Type B pancreatic cell (in vitro differentiated cells): ENCODE measurements around the gene DIRAS1. TPM values are rescaled to one million over a fixed set of nuclear protein-coding genes. Genes with fewer than 3 reads are reported as not detected.

ENCODE experiments used
- DNase-seq: peaks from one replicate; pipeline ENCODE4 v3.0.0; 2021; ENCODE audit warnings: mixed read lengths; ENCODE audit not compliant: unreplicated experiment; ENCODE audit errors: extremely low spot score
- H3K27ac Mint-ChIP-seq: 2 replicates; pipeline ENCODE4 v1.8.0; 2021; ENCODE audit warnings: mild to moderate bottlenecking, mixed read lengths
- H3K27me3 Mint-ChIP-seq: 2 replicates; pipeline ENCODE4 v1.8.0; 2021; ENCODE audit warnings: mixed read lengths
- H3K36me3 Mint-ChIP-seq: 2 replicates; pipeline ENCODE4 v1.8.0; 2021; ENCODE audit warnings: mixed read lengths
- H3K4me1 Mint-ChIP-seq: one replicate; pipeline ENCODE4 v1.8.0; 2021; ENCODE audit warnings: mixed read lengths; ENCODE audit not compliant: unreplicated experiment
- H3K4me3 Mint-ChIP-seq: 2 replicates; pipeline ENCODE4 v1.8.0; 2021; ENCODE audit warnings: mild to moderate bottlenecking, mixed read lengths
- H3K9me3 Mint-ChIP-seq: 2 replicates; pipeline ENCODE4 v1.8.0; 2021; ENCODE audit warnings: mixed read lengths
- total RNA-seq: library from RNA; stranded (reverse); gene quantifications from 2 replicates; pipeline ENCODE4 v1.2.1, GENCODE V29; 2021; ENCODE audit warnings: low replicate concordance
- TF ChIP-seq, protein P1 (sequence below): fragments of 200-600 bp; sonication (generic); conservative IDR thresholded peaks from 2 replicates; pipeline ENCODE4 v1.5.0; 2021; ENCODE audit warnings: antibody characterized with exemption, mild to moderate bottlenecking

DIRAS1 gene
- total RNA-seq, 1 donor from 2014 or later: 10.4 TPM

DNA sequence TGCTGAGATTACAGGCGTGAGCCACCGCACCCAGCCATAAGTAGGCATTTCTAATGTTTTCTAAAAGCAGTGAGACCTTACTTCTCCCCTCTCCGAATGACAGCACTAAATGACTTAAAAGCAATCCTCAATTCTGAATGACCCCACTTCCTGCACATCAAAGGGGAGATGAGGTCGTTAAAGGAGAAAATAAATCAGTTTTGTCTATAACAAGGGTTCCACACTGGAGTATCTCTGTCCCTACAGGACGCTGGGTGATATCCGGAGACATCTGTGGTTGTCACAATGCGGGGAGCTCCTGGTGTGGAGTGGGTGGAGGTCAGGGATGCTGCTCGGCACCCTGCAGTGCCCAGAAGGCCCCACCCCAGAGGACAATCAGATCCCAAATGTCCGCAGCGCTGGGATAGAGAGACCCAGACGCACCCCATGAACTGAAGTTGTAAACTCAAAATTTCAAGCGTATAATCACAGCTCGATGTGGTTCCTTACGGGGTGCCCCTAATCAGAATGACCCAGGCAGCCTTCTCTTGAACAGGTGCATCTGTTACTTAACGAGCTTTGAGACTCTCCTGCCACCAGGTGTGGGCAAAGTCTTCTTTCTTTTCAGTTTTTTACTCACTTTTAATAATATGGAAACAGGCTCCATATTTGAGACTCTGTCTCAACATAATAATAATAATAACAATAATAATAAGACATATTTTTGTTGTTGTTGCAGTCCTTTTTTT, 21.6 kb downstream of the DIRAS1 start:
- H3K27ac Mint-ChIP-seq: no peak overlapping the region
- H3K27me3 Mint-ChIP-seq: peaks cover 22% of the 10 kb centered on the region
- no peak overlapping the region for H3K4me3 Mint-ChIP-seq
- TF ChIP-seq, protein P1, sequence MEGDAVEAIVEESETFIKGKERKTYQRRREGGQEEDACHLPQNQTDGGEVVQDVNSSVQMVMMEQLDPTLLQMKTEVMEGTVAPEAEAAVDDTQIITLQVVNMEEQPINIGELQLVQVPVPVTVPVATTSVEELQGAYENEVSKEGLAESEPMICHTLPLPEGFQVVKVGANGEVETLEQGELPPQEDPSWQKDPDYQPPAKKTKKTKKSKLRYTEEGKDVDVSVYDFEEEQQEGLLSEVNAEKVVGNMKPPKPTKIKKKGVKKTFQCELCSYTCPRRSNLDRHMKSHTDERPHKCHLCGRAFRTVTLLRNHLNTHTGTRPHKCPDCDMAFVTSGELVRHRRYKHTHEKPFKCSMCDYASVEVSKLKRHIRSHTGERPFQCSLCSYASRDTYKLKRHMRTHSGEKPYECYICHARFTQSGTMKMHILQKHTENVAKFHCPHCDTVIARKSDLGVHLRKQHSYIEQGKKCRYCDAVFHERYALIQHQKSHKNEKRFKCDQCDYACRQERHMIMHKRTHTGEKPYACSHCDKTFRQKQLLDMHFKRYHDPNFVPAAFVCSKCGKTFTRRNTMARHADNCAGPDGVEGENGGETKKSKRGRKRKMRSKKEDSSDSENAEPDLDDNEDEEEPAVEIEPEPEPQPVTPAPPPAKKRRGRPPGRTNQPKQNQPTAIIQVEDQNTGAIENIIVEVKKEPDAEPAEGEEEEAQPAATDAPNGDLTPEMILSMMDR: no peak
- DNase-seq: no peak
- H3K9me3 Mint-ChIP-seq: no peaks in the 10 kb centered on the region
- H3K36me3 Mint-ChIP-seq: no peaks in the 10 kb centered on the region
- no peaks in the 10 kb centered on the region for H3K4me1 Mint-ChIP-seq

DNA sequence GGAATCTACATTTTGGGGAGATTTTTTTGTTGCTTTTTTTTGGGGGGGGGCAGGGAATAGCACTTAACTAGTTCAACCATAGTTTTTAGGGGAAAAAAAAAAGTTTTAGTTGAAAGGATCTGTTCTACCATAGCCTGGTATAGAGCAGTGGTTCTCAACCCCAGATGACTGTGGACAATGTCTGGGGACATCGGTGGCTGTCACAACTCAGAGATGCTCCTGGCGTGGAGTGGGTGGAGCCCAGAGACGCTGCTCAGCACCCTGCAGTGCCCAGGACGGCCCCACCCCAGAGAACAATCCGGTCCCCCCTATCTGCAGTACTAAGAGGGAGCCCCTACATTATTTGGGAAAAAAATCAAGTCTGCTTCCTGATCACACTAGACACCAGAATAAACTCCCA, 27.0 kb downstream of the DIRAS1 start:
- H3K4me3 Mint-ChIP-seq: no peak overlapping the region
- H3K9me3 Mint-ChIP-seq: no peaks in the 10 kb centered on the region
- no peak overlapping the region for H3K27ac Mint-ChIP-seq
- peaks cover 4% of the 10 kb centered on the region for H3K27me3 Mint-ChIP-seq
- H3K36me3 Mint-ChIP-seq: no peaks in the 10 kb centered on the region
- H3K4me1 Mint-ChIP-seq: peaks cover 6% of the 10 kb centered on the region
- no peak for DNase-seq
- TF ChIP-seq, protein P1: no peak

DNA sequence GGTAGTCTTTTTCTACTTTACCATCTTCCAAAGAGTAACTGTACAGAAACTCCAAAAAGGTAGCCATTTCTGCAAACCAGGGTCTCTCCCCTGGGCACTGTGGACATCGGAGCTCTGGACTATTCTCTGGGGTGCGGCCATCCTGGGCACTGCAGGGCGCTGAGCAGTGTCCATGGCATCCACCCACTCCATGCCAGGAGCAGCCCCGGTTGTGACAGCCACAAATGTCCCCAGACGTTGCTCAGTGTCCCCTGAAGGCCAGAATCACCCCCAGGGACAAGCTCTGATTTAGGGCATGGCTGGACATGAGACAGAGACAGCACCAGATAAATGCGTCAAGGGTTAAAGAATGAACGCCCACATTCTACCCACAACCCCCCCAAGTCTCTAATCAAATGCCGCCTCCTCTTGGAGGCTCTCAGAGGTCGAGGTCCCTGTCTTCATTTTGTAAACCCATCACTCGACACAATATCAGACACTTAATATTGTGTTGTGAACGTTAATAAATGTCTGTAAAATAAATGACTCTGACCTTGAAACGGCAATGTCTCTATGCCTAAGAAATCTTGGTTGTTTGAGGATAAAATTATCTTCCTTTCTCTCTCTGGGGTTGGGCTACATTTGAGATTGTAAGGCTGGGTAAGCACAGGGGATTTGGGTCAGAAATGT, 27.5 kb downstream of the DIRAS1 start:
- TF ChIP-seq, protein P1: no peak
- Mint-ChIP-seq H3K4me1 (peaks cover 6% of the 10 kb centered on the region), H3K9me3 (no peaks in the 10 kb centered on the region), H3K4me3 (no peak overlapping the region), H3K27ac (no peak overlapping the region), H3K27me3 (peaks cover 2% of the 10 kb centered on the region), H3K36me3 (no peaks in the 10 kb centered on the region)
- no peak for DNase-seq

DNA sequence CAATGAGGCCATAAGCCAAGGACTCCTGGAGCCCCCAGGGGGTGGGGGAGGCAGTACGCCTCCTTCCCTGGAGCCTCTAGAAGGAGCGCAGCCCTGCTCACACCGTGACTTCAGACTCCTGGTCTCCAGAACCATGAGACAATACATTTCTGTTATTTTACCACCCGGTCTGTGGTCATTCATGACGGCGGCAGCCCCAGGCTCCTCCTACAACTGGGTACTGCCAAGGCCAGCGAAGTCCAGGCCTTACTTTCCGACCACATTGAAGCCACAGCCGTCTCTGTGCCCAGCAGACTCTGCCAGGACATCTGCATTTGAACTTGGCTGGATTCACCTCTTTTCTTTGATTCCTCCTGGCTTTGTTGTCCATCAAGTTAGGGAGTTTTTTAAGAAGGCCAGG, 29.2 kb downstream of the DIRAS1 start:
- Mint-ChIP-seq H3K4me3 (no peak overlapping the region), H3K9me3 (no peaks in the 10 kb centered on the region), H3K27me3 (no peaks in the 10 kb centered on the region), H3K4me1 (peaks cover 6% of the 10 kb centered on the region), H3K27ac (no peak overlapping the region), H3K36me3 (no peaks in the 10 kb centered on the region)
- no peak for DNase-seq
- TF ChIP-seq, protein P1: no peak

DNA sequence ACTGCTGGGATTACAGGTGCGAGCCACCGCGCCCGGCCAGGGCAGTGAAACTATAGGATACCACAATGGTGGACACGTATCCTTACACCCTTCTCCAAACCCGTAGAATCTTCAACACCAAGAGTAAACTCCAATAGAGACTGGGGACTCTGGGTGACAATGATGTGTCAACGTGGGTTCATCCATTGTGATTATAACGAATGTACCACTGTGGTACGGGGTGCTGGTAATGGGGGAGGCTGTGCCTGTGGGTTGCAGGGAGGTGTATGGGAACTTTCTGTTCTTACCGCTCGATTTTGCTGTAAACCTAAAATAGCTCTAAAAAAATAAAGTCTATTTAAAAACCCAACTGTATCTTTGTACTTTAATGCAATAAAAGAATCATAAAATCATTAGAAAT, 30.3 kb downstream of the DIRAS1 start:
- TF ChIP-seq, protein P1: no peak
- no peaks in the 10 kb centered on the region for H3K27me3 Mint-ChIP-seq
- no peak for DNase-seq
- no peaks in the 10 kb centered on the region for H3K36me3 Mint-ChIP-seq
- H3K9me3 Mint-ChIP-seq: no peaks in the 10 kb centered on the region
- no peak overlapping the region for H3K4me3 Mint-ChIP-seq
- H3K27ac Mint-ChIP-seq: no peak overlapping the region
- H3K4me1 Mint-ChIP-seq: peaks cover 6% of the 10 kb centered on the region
